Ascending aorta (tissue), 2 donors: Measurements from ENCODE around the gene DNAH11. TPM values are rescaled to one million over a fixed set of nuclear protein-coding genes. Genes with fewer than 3 reads are reported as not detected.

Experiments
- DNase-seq, 2 donors: peaks; one replicate each; pipeline ENCODE4 v3.0.0-alpha.2; 2019; ENCODE audit warnings: low spot score in 2 of 2
- H3K27ac ChIP-seq, 2 donors: fragments of 200-600 bp; sonication (generic); one replicate each; pipeline ENCODE4 v1.5.1; 2016 to 2017; ENCODE audit warnings: mild to moderate bottlenecking in 1 of 2
- H3K27me3 ChIP-seq: fragments of 200-600 bp; sonication (generic); one replicate; pipeline ENCODE4 v1.5.1; 2017
- H3K36me3 ChIP-seq, 2 donors: fragments of 200-600 bp; sonication (generic); one replicate each; pipeline ENCODE4 v1.5.1; 2016
- H3K4me1 ChIP-seq, 2 donors: fragments of 200-600 bp; sonication (generic); one replicate each; pipeline ENCODE4 v1.5.1; 2016 to 2017; ENCODE audit warnings: mild to moderate bottlenecking in 1 of 2
- H3K4me3 ChIP-seq, 2 donors: fragments of 200-600 bp; sonication (generic); one replicate each; pipeline ENCODE4 v1.5.1; 2016 to 2017; ENCODE audit warnings: mild to moderate bottlenecking in 1 of 2
- H3K9me3 ChIP-seq, 2 donors: fragments of 200-600 bp; sonication (generic); one replicate each; pipeline ENCODE4 v1.5.1; 2016
- CTCF ChIP-seq, 3 experiments: fragments of 200-600 bp in 2 of 3; fragments of 450-650 bp in 1 of 3; sonication (generic) in 2 of 3; IDR thresholded peaks; one replicate each; pipeline ENCODE4 v1.5.1; 2016 to 2019; ENCODE audit warnings: antibody characterized with exemption in 3 of 3, mild to moderate bottlenecking in 1 of 3, moderate library complexity in 1 of 3
- intact Hi-C: fragments of 100-400 bp; cut with DNase I; formaldehyde crosslinking; loops from one replicate; pipeline ENCODE4 v1.15.1; 2023
- total RNA-seq: library from RNA; depleted of rRNA; stranded (reverse); fragments of >200 nt; gene quantifications from one replicate; pipeline ENCODE4 v1.1.0, GENCODE V29; 2016

The DNAH11 gene
- total RNA-seq, 1 donor from 2014 or later = 0.75 TPM

GRCh38 chr7:21934808-21935207 lies 392.0 kb downstream of the DNAH11 start:
- Histone ChIP-seq H3K9me3 (no peaks in the 10 kb centered on the region), H3K27ac (no peak overlapping the region), H3K36me3 (no peaks in the 10 kb centered on the region), H3K27me3 (no peaks in the 10 kb centered on the region), H3K4me1 (no peaks in the 10 kb centered on the region), H3K4me3 (no peak overlapping the region)
- no peak for TF ChIP-seq CTCF (IDR thresholded peaks at IDR 0.05)
- DNase-seq = no peak
- intact Hi-C loops = no loop called here

GRCh38 chr7:21938463-21938862 lies 395.6 kb downstream of the DNAH11 start:
- Histone ChIP-seq H3K36me3 (no peaks in the 10 kb centered on the region), H3K4me1 (no peaks in the 10 kb centered on the region), H3K27ac (no peak overlapping the region), H3K9me3 (no peaks in the 10 kb centered on the region), H3K27me3 (no peaks in the 10 kb centered on the region), H3K4me3 (no peak overlapping the region)
- intact Hi-C loops = no loop called here
- no peak for DNase-seq
- no peak for TF ChIP-seq CTCF (IDR thresholded peaks at IDR 0.05)

- H3K4me3 ChIP-seq = no peak overlapping the region
- no peaks in the 10 kb centered on the region for H3K27me3 ChIP-seq
- no peak for DNase-seq
- peaks cover 0 to 1% of the 10 kb centered on the region in 2 donors for H3K4me1 ChIP-seq
- H3K27ac ChIP-seq = no peak overlapping the region
- H3K9me3 ChIP-seq = no peaks in the 10 kb centered on the region
- intact Hi-C loops = no loop called here
- TF ChIP-seq CTCF (IDR thresholded peaks at IDR 0.05) = no peak
- no peaks in the 10 kb centered on the region for H3K36me3 ChIP-seq
Measured at GRCh38 chr7:21939136-21939857, 396.5 kb downstream of the DNAH11 start.

- no peaks in the 10 kb centered on the region for H3K9me3 ChIP-seq
- no peak for DNase-seq
- H3K4me3 ChIP-seq = no peak overlapping the region
- TF ChIP-seq CTCF (IDR thresholded peaks at IDR 0.05) = no peak
- no peak overlapping the region for H3K27ac ChIP-seq
- intact Hi-C loops = no loop called here
- H3K36me3 ChIP-seq = no peaks in the 10 kb centered on the region
- H3K27me3 ChIP-seq = no peaks in the 10 kb centered on the region
- H3K4me1 ChIP-seq = peaks cover 0 to 4% of the 10 kb centered on the region in 2 donors
Measured at GRCh38 chr7:21939858-21940372, 397.1 kb downstream of the DNAH11 start.

GRCh38 chr7:21941611-21942141 lies 398.8 kb downstream of the DNAH11 start:
- Histone ChIP-seq H3K4me3 (no peak overlapping the region), H3K4me1 (peaks cover 0 to 6% of the 10 kb centered on the region in 2 donors), H3K27me3 (no peaks in the 10 kb centered on the region), H3K36me3 (no peaks in the 10 kb centered on the region), H3K9me3 (no peaks in the 10 kb centered on the region), H3K27ac (no peak overlapping the region)
- intact Hi-C loops = no loop called here
- no peak for DNase-seq
- no peak for TF ChIP-seq CTCF (IDR thresholded peaks at IDR 0.05)
